Endothelial cell of umbilical vein (primary cell): ENCODE results near the gene MTG2. TPM values are rescaled to one million over a fixed set of nuclear protein-coding genes. Genes with fewer than 3 reads are reported as not detected.

ENCODE experiments used
- BruUV-seq: library from RNA; stranded (reverse); fragments of 400-500 nt; replicated peaks from 2 replicates; lab custom pipeline; 2021; lab: Mats Ljungman, UMichigan
- CTCF ChIA-PET: fragments of 300-600, 350-600 bp; sonication (Branson Sonifier 250); formaldehyde crosslinking; loops from one replicate; lab custom pipeline; 2021; ENCODE audit warnings: antibody characterized with exemption, inconsistent platforms; lab: Charles Lee
- POLR2A ChIA-PET: fragments of 300-600, 350-600 bp; sonication (Branson Sonifier 250); formaldehyde crosslinking; loops from one replicate; lab custom pipeline; 2021; ENCODE audit warnings: antibody characterized with exemption, inconsistent platforms; lab: Charles Lee
- DNase-seq: peaks from one replicate; pipeline ENCODE4 v3.0.0-alpha.2; 2011; ENCODE audit warnings: low read depth, low spot score
- FAIRE-seq: peaks from 2 replicates; lab custom pipeline; 2011; peaks lifted over from hg19 to GRCh38; lab: Jason Lieb, UNC
- H2AFZ ChIP-seq: 2 replicates; pipeline ENCODE4 v1.6.0; 2012; ENCODE audit warnings: low read depth, low read length, control low read depth, inconsistent platforms
- H3K27ac ChIP-seq: 2 replicates; pipeline ENCODE4 v1.5.1; 2011; ENCODE audit warnings: low read depth, mild to moderate bottlenecking, control low read depth, low read length, moderate library complexity; ENCODE audit not compliant: insufficient read depth
- H3K27me3 ChIP-seq, 2 experiments: 2 replicates each; pipeline versions ENCODE4 v1.6.0 to v1.6.1; 2011; ENCODE audit warnings: low read length in 2 of 2, mixed read lengths in 1 of 2; ENCODE audit not compliant: control insufficient read depth in 2 of 2, insufficient read depth in 2 of 2
- H3K36me3 ChIP-seq, 2 experiments: 2 replicates in 1 of 2; 3 replicates in 1 of 2; pipeline ENCODE4 v1.5.1; 2011; ENCODE audit warnings: low read length in 2 of 2, mild to moderate bottlenecking in 1 of 2, moderate library complexity in 1 of 2; ENCODE audit not compliant: control insufficient read depth in 2 of 2, insufficient read depth in 2 of 2; ENCODE audit errors: extremely low read depth in 1 of 2
- H3K4me1 ChIP-seq: 3 replicates; pipeline ENCODE4 v1.5.1; 2011; ENCODE audit warnings: mild to moderate bottlenecking, low read length; ENCODE audit not compliant: control insufficient read depth, insufficient read depth; ENCODE audit errors: extremely low read depth
- H3K4me2 ChIP-seq: 2 replicates; pipeline ENCODE4 v1.6.1; 2011; ENCODE audit warnings: low read length, control low read depth, mixed read lengths; ENCODE audit not compliant: insufficient read depth
- H3K4me3 ChIP-seq, 3 experiments: fragments of 200-600 bp in 1 of 3; sonication (generic), shearing (Covaris generic) in 1 of 3; replicated peaks in 1 of 3; 2 replicates each; pipeline ENCODE4 v1.5.1; 2011 to 2016; ENCODE audit warnings: control low read depth in 3 of 3, low read length in 3 of 3, mild to moderate bottlenecking in 2 of 3, inconsistent platforms in 1 of 3, low read depth in 1 of 3, moderate library complexity in 1 of 3; ENCODE audit not compliant: insufficient read depth in 1 of 3
- H3K79me2 ChIP-seq: 2 replicates; pipeline ENCODE4 v1.6.0; 2012; ENCODE audit warnings: low read length, inconsistent platforms; ENCODE audit not compliant: control insufficient read depth, insufficient read depth
- H3K9ac ChIP-seq: replicated peaks from 2 replicates; pipeline ENCODE3; 2011; ENCODE audit warnings: low read length, control low read depth; ENCODE audit not compliant: insufficient read depth; ENCODE audit errors: extremely low read depth
- H3K9me1 ChIP-seq: replicated peaks from 3 replicates; pipeline ENCODE4 v1.6.0; 2011; ENCODE audit warnings: mild to moderate bottlenecking, low read length; ENCODE audit not compliant: control insufficient read depth, insufficient read depth; ENCODE audit errors: extremely low read depth
- H3K9me3 ChIP-seq: replicated peaks from 2 replicates; pipeline ENCODE4 v1.5.1; 2012; ENCODE audit warnings: low read length, inconsistent platforms; ENCODE audit not compliant: control insufficient read depth, insufficient read depth
- H4K20me1 ChIP-seq: replicated peaks from 2 replicates; pipeline ENCODE3; 2011; ENCODE audit warnings: mild to moderate bottlenecking, low read length; ENCODE audit not compliant: control insufficient read depth, insufficient read depth; ENCODE audit errors: extremely low read depth
- CTCF ChIP-seq, 2 donors: IDR thresholded peaks; 1 replicate in 1 of 2; 2 replicates in 1 of 2; pipeline ENCODE4 v1.5.1; 2011; ENCODE audit warnings: low read length in 2 of 2, mild to moderate bottlenecking in 2 of 2, moderate library complexity in 2 of 2, control low read depth in 1 of 2, inconsistent platforms in 1 of 2, low read depth in 1 of 2; ENCODE audit not compliant: insufficient read depth in 1 of 2; ENCODE audit errors: extremely low read depth in 1 of 2
- EZH2 ChIP-seq: IDR thresholded peaks from 2 replicates; pipeline ENCODE4 v1.6.1; 2012; ENCODE audit warnings: borderline replicate concordance, low read depth, mild to moderate bottlenecking, moderate library complexity, low read length, inconsistent platforms; ENCODE audit not compliant: severe bottlenecking
- FOS ChIP-seq: IDR thresholded peaks from 2 replicates; pipeline ENCODE4 v1.6.1; 2011; ENCODE audit warnings: mild to moderate bottlenecking, low read length, moderate library complexity, borderline replicate concordance; ENCODE audit not compliant: insufficient read depth
- GATA2 ChIP-seq: IDR thresholded peaks from 2 replicates; pipeline ENCODE4 v1.7.0; 2011; ENCODE audit warnings: low read depth, mild to moderate bottlenecking, moderate library complexity, mixed read lengths, low read length; ENCODE audit not compliant: insufficient read length, insufficient read depth
- JUN ChIP-seq: IDR thresholded peaks from 2 replicates; pipeline ENCODE4 v1.6.1; 2011; ENCODE audit warnings: borderline replicate concordance, low read depth; ENCODE audit not compliant: insufficient read length, insufficient read depth
- MAX ChIP-seq: IDR thresholded peaks from 2 replicates; pipeline ENCODE4 v1.6.1; 2011; ENCODE audit not compliant: insufficient read depth, insufficient read length
- MYC ChIP-seq: IDR thresholded peaks from one replicate; pipeline ENCODE4 v1.6.1; 2011; ENCODE audit warnings: mild to moderate bottlenecking, low read depth, low read length
- POLR2A ChIP-seq: IDR thresholded peaks from 2 replicates; pipeline ENCODE4 v1.6.1; 2012; ENCODE audit warnings: low read depth, mild to moderate bottlenecking, control low read depth, low read length
- POLR2AphosphoS5 ChIP-seq: IDR thresholded peaks from 2 replicates; pipeline ENCODE4 v1.6.1; 2012; ENCODE audit warnings: low read depth, mild to moderate bottlenecking, control low read depth, low read length, moderate library complexity; ENCODE audit not compliant: insufficient read depth
- dilution Hi-C: fragments of 300-500 bp; cut with MboI; formaldehyde crosslinking; loops from one replicate; pipeline ENCODE4 v1.15.0; 2019; ENCODE audit warnings: low sequenced_read_pairs; ENCODE audit not compliant: extremely low pct_ligation_motif_present
- intact Hi-C: fragments of 100-400 bp; cut with micrococcal nuclease; formaldehyde crosslinking; loops from one replicate; pipeline ENCODE4 v1.10.0; 2022
- polyA plus RNA-seq, 4 experiments: library from polyadenylated mRNA; depleted of rRNA in 3 of 4; stranded (reverse) in 3 of 4; unstranded in 1 of 4; fragments of >200 nt; gene quantifications; 2 replicates each; pipeline versions ENCODE4 v1.2.1 to v1.2.3, GENCODE V29; 2011 to 2012; ENCODE audit warnings: missing spikeins in 1 of 4
- total RNA-seq: library from RNA; stranded (reverse); gene quantifications from 2 replicates; pipeline ENCODE4 v1.2.3, GENCODE V29; 2021

MTG2 gene
- total and polyA plus RNA-seq, 2 donors (not counting 3 experiments of a cell fraction or from before 2014, with no cell fraction given): 19.9 to 31.6 TPM

DNA sequence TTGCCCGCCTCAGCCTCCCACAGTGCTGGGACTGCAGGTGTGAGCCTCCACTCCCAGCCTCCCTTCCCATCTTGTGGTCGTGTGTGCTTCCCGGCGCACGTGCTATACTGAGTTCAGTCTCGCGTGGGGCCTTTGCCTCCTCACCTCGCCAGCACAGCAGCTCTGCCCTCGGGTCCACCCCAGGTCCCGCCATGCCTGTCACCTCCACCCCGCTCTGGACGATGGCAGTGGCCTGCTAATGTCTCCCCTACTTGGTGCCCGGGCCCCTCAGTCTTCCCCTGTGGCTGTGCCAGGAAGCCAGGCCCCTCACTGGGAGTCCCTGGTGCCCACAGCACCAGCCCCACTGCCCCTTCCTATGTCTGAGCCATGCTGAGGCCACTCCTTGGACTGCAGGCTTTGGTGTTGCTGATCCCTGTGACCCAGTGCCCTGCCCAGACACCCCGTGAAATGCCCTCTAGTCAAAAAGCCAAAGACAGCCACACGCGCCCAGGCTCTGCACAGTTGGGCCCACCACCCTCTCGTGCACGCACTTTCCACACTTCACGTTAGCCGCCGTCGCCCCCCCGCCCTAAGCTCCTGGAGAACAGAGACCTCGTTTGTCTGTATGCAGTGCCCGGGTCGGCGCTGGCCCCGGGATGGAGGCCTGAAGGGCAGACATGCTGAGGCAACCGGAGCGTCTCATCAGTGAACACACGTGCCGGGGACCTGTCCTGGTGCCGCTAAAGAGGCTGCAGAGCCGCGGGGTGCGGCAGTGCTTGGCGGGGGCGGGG is 23.0 kb downstream of the MTG2 start:
- Histone ChIP-seq H3K79me2 (no peaks in the 10 kb centered on the region), H3K4me2 (no peak overlapping the region), H2AFZ (no peak overlapping the region), H3K4me3 (no peak overlapping the region), H3K27me3 (no peaks in the 10 kb centered on the region), H3K4me1 (peaks cover 9% of the 10 kb centered on the region), H3K27ac (no peak overlapping the region), H3K9me1 (no peaks in the 10 kb centered on the region), H3K9me3 (no peaks in the 10 kb centered on the region), H4K20me1 (no peaks in the 10 kb centered on the region), H3K9ac (no peak overlapping the region), H3K36me3 (peaks cover 0 to 9% of the 10 kb centered on the region in 2 experiments)
- dilution Hi-C loops (no loop called here), intact Hi-C loops (no loop called here)
- ChIA-PET POLR2A (no interaction called here), CTCF (no interaction called here)
- BruUV-seq: no TSS peak
- FAIRE-seq (no peak), DNase-seq (no peak)
- TF ChIP-seq POLR2A (no peak), GATA2 (no peak), MYC (no peak), CTCF (IDR thresholded peaks at IDR 0.05; ENCODE audit: extremely low read depth in 1 of 2, insufficient read depth in 1 of 2, low read depth in 1 of 2, low read length in 2 of 2) (no peak), POLR2AphosphoS5 (no peak), MAX (no peak), FOS (no peak), EZH2 (no peak), JUN (no peak)
